ENCODE measurements around the gene MIEN1. TPM values are rescaled to one million over a fixed set of nuclear protein-coding genes. Genes with fewer than 3 reads are reported as not detected.

Gene MIEN1
- total and polyA plus RNA-seq, 2 of the 13 experiments (the other 11 are each of a cell fraction or from before 2014, with no cell fraction given), result 40.6 to 56.6 TPM

DNA sequence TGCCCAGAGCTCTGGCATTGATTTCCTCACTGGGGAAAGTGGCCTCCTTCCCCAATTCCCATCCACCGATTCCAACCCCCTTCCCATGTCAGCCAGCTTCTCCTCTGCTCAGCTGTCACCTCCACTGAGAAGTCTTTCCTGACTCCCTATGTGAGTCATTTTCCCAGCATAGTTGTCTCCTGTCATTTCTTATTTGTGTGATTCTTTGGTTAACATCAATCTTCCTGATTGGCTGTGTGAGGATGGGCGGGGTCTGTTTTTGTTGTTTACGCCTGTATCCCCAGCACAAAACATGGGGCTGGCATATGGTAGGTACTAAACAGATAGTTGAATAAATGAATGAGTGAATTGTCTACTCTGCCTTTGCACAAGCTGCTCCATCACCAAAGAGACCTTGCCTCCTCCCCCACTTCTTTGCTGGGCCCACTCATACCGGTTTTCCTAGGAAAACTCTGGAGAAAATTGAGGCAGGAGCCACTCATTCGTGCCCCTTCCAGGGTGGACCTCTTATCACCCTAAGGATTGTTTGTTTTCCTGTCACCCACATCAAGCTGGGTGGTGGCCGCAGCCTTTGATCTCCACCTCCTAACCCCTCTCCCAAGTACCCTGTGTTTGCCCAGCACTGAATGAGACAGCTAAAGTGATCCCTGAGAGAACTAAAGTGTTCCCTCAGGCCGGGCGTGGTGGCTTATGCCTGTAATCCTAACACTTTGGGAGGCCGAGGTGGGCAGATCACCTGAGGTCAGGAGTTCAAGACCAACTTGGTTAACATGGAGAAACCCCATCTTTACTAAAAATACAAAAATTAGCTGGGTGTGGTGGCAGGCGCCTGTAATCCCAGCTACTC is 6.2 kb upstream of the MIEN1 start (continued):
- TF ChIP-seq, protein P1, sequence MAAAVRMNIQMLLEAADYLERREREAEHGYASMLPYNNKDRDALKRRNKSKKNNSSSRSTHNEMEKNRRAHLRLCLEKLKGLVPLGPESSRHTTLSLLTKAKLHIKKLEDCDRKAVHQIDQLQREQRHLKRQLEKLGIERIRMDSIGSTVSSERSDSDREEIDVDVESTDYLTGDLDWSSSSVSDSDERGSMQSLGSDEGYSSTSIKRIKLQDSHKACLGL (CRISPR knock-in tag; IDR thresholded peaks at IDR 0.05), result no peak
- peak; percentile 85 for TF ChIP-seq HDAC1 (CRISPR knock-in tag; IDR thresholded peaks at IDR 0.05)
- peak; percentile 90 for TF ChIP-seq ISL2 (CRISPR knock-in tag; IDR thresholded peaks at IDR 0.05)
- TF ChIP-seq, protein P2, sequence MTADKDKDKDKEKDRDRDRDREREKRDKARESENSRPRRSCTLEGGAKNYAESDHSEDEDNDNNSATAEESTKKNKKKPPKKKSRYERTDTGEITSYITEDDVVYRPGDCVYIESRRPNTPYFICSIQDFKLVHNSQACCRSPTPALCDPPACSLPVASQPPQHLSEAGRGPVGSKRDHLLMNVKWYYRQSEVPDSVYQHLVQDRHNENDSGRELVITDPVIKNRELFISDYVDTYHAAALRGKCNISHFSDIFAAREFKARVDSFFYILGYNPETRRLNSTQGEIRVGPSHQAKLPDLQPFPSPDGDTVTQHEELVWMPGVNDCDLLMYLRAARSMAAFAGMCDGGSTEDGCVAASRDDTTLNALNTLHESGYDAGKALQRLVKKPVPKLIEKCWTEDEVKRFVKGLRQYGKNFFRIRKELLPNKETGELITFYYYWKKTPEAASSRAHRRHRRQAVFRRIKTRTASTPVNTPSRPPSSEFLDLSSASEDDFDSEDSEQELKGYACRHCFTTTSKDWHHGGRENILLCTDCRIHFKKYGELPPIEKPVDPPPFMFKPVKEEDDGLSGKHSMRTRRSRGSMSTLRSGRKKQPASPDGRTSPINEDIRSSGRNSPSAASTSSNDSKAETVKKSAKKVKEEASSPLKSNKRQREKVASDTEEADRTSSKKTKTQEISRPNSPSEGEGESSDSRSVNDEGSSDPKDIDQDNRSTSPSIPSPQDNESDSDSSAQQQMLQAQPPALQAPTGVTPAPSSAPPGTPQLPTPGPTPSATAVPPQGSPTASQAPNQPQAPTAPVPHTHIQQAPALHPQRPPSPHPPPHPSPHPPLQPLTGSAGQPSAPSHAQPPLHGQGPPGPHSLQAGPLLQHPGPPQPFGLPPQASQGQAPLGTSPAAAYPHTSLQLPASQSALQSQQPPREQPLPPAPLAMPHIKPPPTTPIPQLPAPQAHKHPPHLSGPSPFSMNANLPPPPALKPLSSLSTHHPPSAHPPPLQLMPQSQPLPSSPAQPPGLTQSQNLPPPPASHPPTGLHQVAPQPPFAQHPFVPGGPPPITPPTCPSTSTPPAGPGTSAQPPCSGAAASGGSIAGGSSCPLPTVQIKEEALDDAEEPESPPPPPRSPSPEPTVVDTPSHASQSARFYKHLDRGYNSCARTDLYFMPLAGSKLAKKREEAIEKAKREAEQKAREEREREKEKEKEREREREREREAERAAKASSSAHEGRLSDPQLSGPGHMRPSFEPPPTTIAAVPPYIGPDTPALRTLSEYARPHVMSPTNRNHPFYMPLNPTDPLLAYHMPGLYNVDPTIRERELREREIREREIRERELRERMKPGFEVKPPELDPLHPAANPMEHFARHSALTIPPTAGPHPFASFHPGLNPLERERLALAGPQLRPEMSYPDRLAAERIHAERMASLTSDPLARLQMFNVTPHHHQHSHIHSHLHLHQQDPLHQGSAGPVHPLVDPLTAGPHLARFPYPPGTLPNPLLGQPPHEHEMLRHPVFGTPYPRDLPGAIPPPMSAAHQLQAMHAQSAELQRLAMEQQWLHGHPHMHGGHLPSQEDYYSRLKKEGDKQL (CRISPR knock-in tag; IDR thresholded peaks at IDR 0.05; ENCODE audit: low read depth), result peak; percentile 94
- TF ChIP-seq ZFP1 (CRISPR knock-in tag; IDR thresholded peaks at IDR 0.05), result no peak
- no peak for TF ChIP-seq RFXANK (CRISPR knock-in tag; IDR thresholded peaks at IDR 0.05)
- peak; percentile 98 for TF ChIP-seq HMG20B (CRISPR knock-in tag; conservative IDR thresholded peaks at IDR 0.05)
- TF ChIP-seq, protein P3, sequence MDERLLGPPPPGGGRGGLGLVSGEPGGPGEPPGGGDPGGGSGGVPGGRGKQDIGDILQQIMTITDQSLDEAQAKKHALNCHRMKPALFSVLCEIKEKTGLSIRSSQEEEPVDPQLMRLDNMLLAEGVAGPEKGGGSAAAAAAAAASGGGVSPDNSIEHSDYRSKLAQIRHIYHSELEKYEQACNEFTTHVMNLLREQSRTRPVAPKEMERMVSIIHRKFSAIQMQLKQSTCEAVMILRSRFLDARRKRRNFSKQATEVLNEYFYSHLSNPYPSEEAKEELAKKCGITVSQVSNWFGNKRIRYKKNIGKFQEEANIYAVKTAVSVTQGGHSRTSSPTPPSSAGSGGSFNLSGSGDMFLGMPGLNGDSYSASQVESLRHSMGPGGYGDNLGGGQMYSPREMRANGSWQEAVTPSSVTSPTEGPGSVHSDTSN (CRISPR knock-in tag; IDR thresholded peaks at IDR 0.05), result peak; percentile 76
- TF ChIP-seq ZFP41 (CRISPR knock-in tag; IDR thresholded peaks at IDR 0.05; ENCODE audit: borderline replicate concordance), result no peak; the same call in 1 of the 2 replicates
- TF ChIP-seq ZNF747 (CRISPR knock-in tag; IDR thresholded peaks at IDR 0.05; ENCODE audit: borderline replicate concordance), result no peak
- TF ChIP-seq, protein P4, sequence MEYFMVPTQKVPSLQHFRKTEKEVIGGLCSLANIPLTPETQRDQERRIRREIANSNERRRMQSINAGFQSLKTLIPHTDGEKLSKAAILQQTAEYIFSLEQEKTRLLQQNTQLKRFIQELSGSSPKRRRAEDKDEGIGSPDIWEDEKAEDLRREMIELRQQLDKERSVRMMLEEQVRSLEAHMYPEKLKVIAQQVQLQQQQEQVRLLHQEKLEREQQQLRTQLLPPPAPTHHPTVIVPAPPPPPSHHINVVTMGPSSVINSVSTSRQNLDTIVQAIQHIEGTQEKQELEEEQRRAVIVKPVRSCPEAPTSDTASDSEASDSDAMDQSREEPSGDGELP (IDR thresholded peaks at IDR 0.05; ENCODE audit: borderline replicate concordance, low read depth), result peak; percentile 67
- TF ChIP-seq ZNF263 (CRISPR knock-in tag; IDR thresholded peaks at IDR 0.05), result peak; percentile 96
- no peak for TF ChIP-seq NPAS2 (CRISPR knock-in tag; IDR thresholded peaks at IDR 0.05; ENCODE audit: borderline replicate concordance)
- TF ChIP-seq, protein P5, sequence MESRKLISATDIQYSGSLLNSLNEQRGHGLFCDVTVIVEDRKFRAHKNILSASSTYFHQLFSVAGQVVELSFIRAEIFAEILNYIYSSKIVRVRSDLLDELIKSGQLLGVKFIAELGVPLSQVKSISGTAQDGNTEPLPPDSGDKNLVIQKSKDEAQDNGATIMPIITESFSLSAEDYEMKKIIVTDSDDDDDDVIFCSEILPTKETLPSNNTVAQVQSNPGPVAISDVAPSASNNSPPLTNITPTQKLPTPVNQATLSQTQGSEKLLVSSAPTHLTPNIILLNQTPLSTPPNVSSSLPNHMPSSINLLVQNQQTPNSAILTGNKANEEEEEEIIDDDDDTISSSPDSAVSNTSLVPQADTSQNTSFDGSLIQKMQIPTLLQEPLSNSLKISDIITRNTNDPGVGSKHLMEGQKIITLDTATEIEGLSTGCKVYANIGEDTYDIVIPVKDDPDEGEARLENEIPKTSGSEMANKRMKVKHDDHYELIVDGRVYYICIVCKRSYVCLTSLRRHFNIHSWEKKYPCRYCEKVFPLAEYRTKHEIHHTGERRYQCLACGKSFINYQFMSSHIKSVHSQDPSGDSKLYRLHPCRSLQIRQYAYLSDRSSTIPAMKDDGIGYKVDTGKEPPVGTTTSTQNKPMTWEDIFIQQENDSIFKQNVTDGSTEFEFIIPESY (CRISPR knock-in tag; IDR thresholded peaks at IDR 0.05), result peak; percentile 37; the same call in 1 of the 2 replicates
- peak; percentile 97 for TF ChIP-seq TBX3 (IDR thresholded peaks at IDR 0.05; ENCODE audit: borderline replicate concordance)
- TF ChIP-seq, protein P6, sequence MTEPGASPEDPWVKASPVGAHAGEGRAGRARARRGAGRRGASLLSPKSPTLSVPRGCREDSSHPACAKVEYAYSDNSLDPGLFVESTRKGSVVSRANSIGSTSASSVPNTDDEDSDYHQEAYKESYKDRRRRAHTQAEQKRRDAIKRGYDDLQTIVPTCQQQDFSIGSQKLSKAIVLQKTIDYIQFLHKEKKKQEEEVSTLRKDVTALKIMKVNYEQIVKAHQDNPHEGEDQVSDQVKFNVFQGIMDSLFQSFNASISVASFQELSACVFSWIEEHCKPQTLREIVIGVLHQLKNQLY (CRISPR knock-in tag; IDR thresholded peaks at IDR 0.05), result peak; percentile 60; the same call in 1 of the 2 replicates
- peak; percentile 91 for TF ChIP-seq SAP130 (CRISPR knock-in tag; IDR thresholded peaks at IDR 0.05; ENCODE audit: low read depth)
- peak; percentile 85; the same call in 1 of the 2 replicates for TF ChIP-seq MEIS1 (CRISPR knock-in tag; IDR thresholded peaks at IDR 0.05; ENCODE audit: borderline replicate concordance)
- TF ChIP-seq ETV6 (CRISPR knock-in tag; conservative IDR thresholded peaks at IDR 0.05), result peak; percentile 69; the same call in 1 of the 2 replicates

Data from HepG2 (cell line).